Stimulated activated naive CD8-positive, alpha-beta T cell treated with anti-CD3 and anti-CD28 coated beads, Interleukin-15, Interleukin-2, amounts not matched to agents 100 ng/mL and 50 ng/mL, for 24 hours (primary cell): ENCODE results near the gene RAB8B.
A peak's percentile ranks its signal among the peaks of the same experiment; 100 is the strongest.

Experiments used
- H3K27ac Mint-ChIP-seq: one replicate; pipeline ENCODE4 v1.8.0; 2021; ENCODE audit warnings: mild to moderate bottlenecking, mixed read lengths
- H3K27me3 Mint-ChIP-seq: one replicate; pipeline ENCODE4 v1.8.0; 2021; ENCODE audit warnings: mixed read lengths
- H3K36me3 Mint-ChIP-seq: one replicate; pipeline ENCODE4 v1.8.0; 2021; ENCODE audit warnings: low read depth, mixed read lengths
- H3K4me1 Mint-ChIP-seq: one replicate; pipeline ENCODE4 v1.8.0; 2021; ENCODE audit warnings: low read depth, mixed read lengths
- H3K4me3 Mint-ChIP-seq: one replicate; pipeline ENCODE4 v1.8.0; 2021; ENCODE audit warnings: mild to moderate bottlenecking, mixed read lengths
- H3K9me3 Mint-ChIP-seq: one replicate; pipeline ENCODE4 v1.8.0; 2021; ENCODE audit warnings: mixed read lengths

Gene RAB8B

GRCh38 chr15:63251701-63252100, 62.3 kb downstream of the RAB8B start:
- Mint-ChIP-seq H3K27me3 (no peaks in the 10 kb centered on the region), H3K36me3 (peaks cover 83% of the 10 kb centered on the region), H3K4me3 (no peak overlapping the region), H3K4me1 (peaks cover 33% of the 10 kb centered on the region), H3K27ac (no peak overlapping the region), H3K9me3 (no peaks in the 10 kb centered on the region)

GRCh38 chr15:63252292-63252691, 62.9 kb downstream of the RAB8B start:
- Mint-ChIP-seq H3K36me3 (peaks cover 81% of the 10 kb centered on the region), H3K4me1 (peaks cover 27% of the 10 kb centered on the region), H3K9me3 (no peaks in the 10 kb centered on the region), H3K4me3 (no peak overlapping the region), H3K27ac (peak overlapping the region; percentile 33), H3K27me3 (no peaks in the 10 kb centered on the region)

- Mint-ChIP-seq H3K27ac (no peak overlapping the region), H3K4me3 (no peak overlapping the region), H3K36me3 (peaks cover 78% of the 10 kb centered on the region), H3K9me3 (no peaks in the 10 kb centered on the region), H3K4me1 (peaks cover 18% of the 10 kb centered on the region), H3K27me3 (no peaks in the 10 kb centered on the region)
These were observed 65.6 kb downstream of the RAB8B start for GRCh38 chr15:63254991-63255390.

- Mint-ChIP-seq H3K36me3 (peaks cover 77% of the 10 kb centered on the region), H3K4me3 (no peak overlapping the region), H3K27ac (peak overlapping the region; percentile 54), H3K4me1 (peaks cover 13% of the 10 kb centered on the region), H3K27me3 (no peaks in the 10 kb centered on the region), H3K9me3 (no peaks in the 10 kb centered on the region)
These were observed 66.1 kb downstream of the RAB8B start for GRCh38 chr15:63255489-63255990.

- Mint-ChIP-seq H3K36me3 (peaks cover 76% of the 10 kb centered on the region), H3K4me1 (peaks cover 12% of the 10 kb centered on the region), H3K9me3 (no peaks in the 10 kb centered on the region)
These were observed 67.2 kb downstream of the RAB8B start for GRCh38 chr15:63256433-63257274.

GRCh38 chr15:63258658-63259057, 69.3 kb downstream of the RAB8B start:
- Mint-ChIP-seq H3K9me3 (no peaks in the 10 kb centered on the region), H3K4me1 (peaks cover 8% of the 10 kb centered on the region), H3K27ac (no peak overlapping the region), H3K36me3 (peaks cover 81% of the 10 kb centered on the region), H3K27me3 (no peaks in the 10 kb centered on the region), H3K4me3 (no peak overlapping the region)

More at GRCh38 chr15:63256433-63257274, 67.2 kb downstream of the RAB8B start:
- Mint-ChIP-seq H3K27ac (no peak overlapping the region), H3K27me3 (no peaks in the 10 kb centered on the region), H3K4me3 (no peak overlapping the region)

GRCh38 chr15:63260791-63261190, 71.4 kb downstream of the RAB8B start:
- Mint-ChIP-seq H3K27ac (no peak overlapping the region), H3K27me3 (no peaks in the 10 kb centered on the region), H3K36me3 (peaks cover 81% of the 10 kb centered on the region)

GRCh38 chr15:63261311-63261710, 71.9 kb downstream of the RAB8B start:
- no peaks in the 10 kb centered on the region for H3K9me3 Mint-ChIP-seq
- H3K4me3 Mint-ChIP-seq, result no peak overlapping the region
- no peaks in the 10 kb centered on the region for H3K27me3 Mint-ChIP-seq
- peaks cover 8% of the 10 kb centered on the region for H3K4me1 Mint-ChIP-seq
- no peak overlapping the region for H3K27ac Mint-ChIP-seq
- H3K36me3 Mint-ChIP-seq, result peaks cover 82% of the 10 kb centered on the region

More at GRCh38 chr15:63260791-63261190, 71.4 kb downstream of the RAB8B start:
- Mint-ChIP-seq H3K4me3 (no peak overlapping the region), H3K4me1 (peaks cover 8% of the 10 kb centered on the region), H3K9me3 (no peaks in the 10 kb centered on the region)

- Mint-ChIP-seq H3K27me3 (no peaks in the 10 kb centered on the region), H3K4me3 (no peak overlapping the region), H3K36me3 (peaks cover 85% of the 10 kb centered on the region), H3K4me1 (peaks cover 3% of the 10 kb centered on the region), H3K9me3 (no peaks in the 10 kb centered on the region), H3K27ac (peak overlapping the region; percentile 55)
These were observed 74.1 kb downstream of the RAB8B start for GRCh38 chr15:63263519-63263918.

GRCh38 chr15:63264688-63265293, 75.4 kb downstream of the RAB8B start:
- Mint-ChIP-seq H3K27me3 (no peaks in the 10 kb centered on the region), H3K27ac (no peak overlapping the region), H3K4me3 (no peak overlapping the region), H3K36me3 (peaks cover 84% of the 10 kb centered on the region), H3K4me1 (peaks cover under 1% of the 10 kb centered on the region), H3K9me3 (no peaks in the 10 kb centered on the region)

GRCh38 chr15:63274427-63274826, 85.0 kb downstream of the RAB8B start:
- H3K4me3 Mint-ChIP-seq, result no peak overlapping the region
- H3K9me3 Mint-ChIP-seq, result no peaks in the 10 kb centered on the region
- H3K4me1 Mint-ChIP-seq, result peaks cover 46% of the 10 kb centered on the region
- H3K27me3 Mint-ChIP-seq, result no peaks in the 10 kb centered on the region
- peak overlapping the region; percentile 26 for H3K27ac Mint-ChIP-seq
- peaks cover 44% of the 10 kb centered on the region for H3K36me3 Mint-ChIP-seq

- H3K36me3 Mint-ChIP-seq, result peaks cover 31% of the 10 kb centered on the region
- no peaks in the 10 kb centered on the region for H3K9me3 Mint-ChIP-seq
- peak overlapping the region; percentile 93 for H3K27ac Mint-ChIP-seq
- no peaks in the 10 kb centered on the region for H3K27me3 Mint-ChIP-seq
- H3K4me3 Mint-ChIP-seq, result peak overlapping the region; percentile 86
- peaks cover 43% of the 10 kb centered on the region for H3K4me1 Mint-ChIP-seq
These were observed 87.1 kb downstream of the RAB8B start for GRCh38 chr15:63276342-63277037.

GRCh38 chr15:63277038-63277892, 87.9 kb downstream of the RAB8B start, which contains the start of gene APH1B:
Gene APH1B (plus strand): TSS chr15:63277605. CDS start chr15:63277624, 19 bp downstream.
- H3K36me3 Mint-ChIP-seq, result peaks cover 26% of the 10 kb centered on the region
- no peaks in the 10 kb centered on the region for H3K27me3 Mint-ChIP-seq
- H3K4me1 Mint-ChIP-seq, result peaks cover 43% of the 10 kb centered on the region
- no peaks in the 10 kb centered on the region for H3K9me3 Mint-ChIP-seq
- H3K27ac Mint-ChIP-seq, result peak within 1 kb of the TSS; percentile 93
- H3K4me3 Mint-ChIP-seq, result peak within 1 kb of the TSS; percentile 86

- Mint-ChIP-seq H3K36me3 (peaks cover 23% of the 10 kb centered on the region), H3K4me3 (peak overlapping the region; percentile 79), H3K9me3 (no peaks in the 10 kb centered on the region), H3K27me3 (no peaks in the 10 kb centered on the region), H3K27ac (peak overlapping the region; percentile 49), H3K4me1 (peaks cover 43% of the 10 kb centered on the region)
These were observed 88.6 kb downstream of the RAB8B start for GRCh38 chr15:63277893-63278456.
